Measurements from ENCODE around the gene PLA2G2A. TPM values are rescaled to one million over a fixed set of nuclear protein-coding genes. Genes with fewer than 3 reads are reported as not detected.

Gene PLA2G2A
- total RNA-seq, 4 donors from 2014 or later: 2.7 to 47.6 TPM; not detected in 2

DNA sequence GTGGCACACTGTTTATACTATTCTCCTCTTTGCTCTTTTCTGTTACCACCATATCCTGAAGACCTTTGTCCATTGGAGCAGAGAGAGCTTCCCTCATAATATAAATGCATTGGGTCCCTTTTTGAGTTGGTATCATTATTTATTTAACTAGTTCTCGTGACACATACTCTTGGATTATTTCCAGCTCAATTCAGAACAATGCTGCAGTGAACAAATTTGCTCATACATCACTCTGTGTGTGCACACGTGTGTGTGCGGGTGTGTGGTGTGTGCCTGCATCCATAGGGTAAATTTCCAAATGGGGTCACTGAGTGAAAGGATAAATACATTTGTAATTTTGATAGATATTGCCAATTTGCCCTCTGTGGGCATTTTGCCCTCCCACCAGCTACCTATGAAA is 5.8 kb downstream of the PLA2G2A start:
- Histone ChIP-seq H3K4me1 (no peaks in the 10 kb centered on the region), H3K27ac (no peak overlapping the region), H3K36me3 (no peaks in the 10 kb centered on the region), H3K4me3 (no peak overlapping the region), H3K27me3 (no peaks in the 10 kb centered on the region), H3K9me3 (no peaks in the 10 kb centered on the region)
- no peak for DNase-seq
- TF ChIP-seq CTCF (IDR thresholded peaks at IDR 0.05): no peak
- TF ChIP-seq POLR2A (IDR thresholded peaks at IDR 0.05): no peak
- intact Hi-C loops (cut with DNase I; ENCODE audit: low total_unique reads): no loop called here

DNA sequence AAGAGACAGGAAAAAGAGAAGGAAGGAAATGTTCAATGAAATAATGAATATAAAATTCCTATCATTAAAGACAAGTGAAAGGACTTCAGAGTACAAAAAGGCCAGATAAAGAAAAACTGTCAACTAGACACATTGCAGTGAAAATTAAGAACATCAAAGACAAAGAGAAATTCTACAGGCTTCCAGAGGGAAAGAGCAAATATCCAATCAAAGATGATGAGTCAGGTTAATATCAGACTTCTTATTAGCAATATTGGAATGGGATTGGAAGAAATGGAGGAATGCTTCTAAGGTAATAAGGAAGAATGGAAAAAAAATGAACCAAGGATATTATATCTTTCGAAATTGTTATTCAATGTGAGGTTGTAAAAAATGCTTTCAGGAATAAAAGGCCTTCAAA is 7.8 kb downstream of the PLA2G2A start:
- H3K27ac ChIP-seq: no peak overlapping the region
- no peaks in the 10 kb centered on the region for H3K36me3 ChIP-seq
- no peaks in the 10 kb centered on the region for H3K9me3 ChIP-seq
- H3K4me1 ChIP-seq: no peaks in the 10 kb centered on the region
- TF ChIP-seq POLR2A (IDR thresholded peaks at IDR 0.05) (no peak), CTCF (IDR thresholded peaks at IDR 0.05) (no peak)
- H3K27me3 ChIP-seq: no peaks in the 10 kb centered on the region
- DNase-seq: no peak
- intact Hi-C loops (cut with DNase I; ENCODE audit: low total_unique reads): no loop called here
- H3K4me3 ChIP-seq: no peak overlapping the region

GRCh38 chr1:19969898-19970660 is 9.3 kb downstream of the PLA2G2A start:
- H3K4me3 ChIP-seq: no peak overlapping the region
- intact Hi-C loops (cut with DNase I; ENCODE audit: low total_unique reads): no loop called here
- no peaks in the 10 kb centered on the region for H3K4me1 ChIP-seq
- DNase-seq: no peak
- H3K27me3 ChIP-seq: no peaks in the 10 kb centered on the region
- TF ChIP-seq POLR2A (IDR thresholded peaks at IDR 0.05) (no peak), CTCF (IDR thresholded peaks at IDR 0.05) (no peak)
- H3K9me3 ChIP-seq: no peaks in the 10 kb centered on the region
- H3K36me3 ChIP-seq: no peaks in the 10 kb centered on the region
- H3K27ac ChIP-seq: no peak overlapping the region

GRCh38 chr1:19967808-19968207 is 11.6 kb downstream of the PLA2G2A start:
- H3K27ac ChIP-seq: no peak overlapping the region
- H3K4me1 ChIP-seq: no peaks in the 10 kb centered on the region
- TF ChIP-seq POLR2A (IDR thresholded peaks at IDR 0.05) (no peak), CTCF (IDR thresholded peaks at IDR 0.05) (no peak)
- no peaks in the 10 kb centered on the region for H3K9me3 ChIP-seq
- intact Hi-C loops (cut with DNase I; ENCODE audit: low total_unique reads): no loop called here
- H3K27me3 ChIP-seq: no peaks in the 10 kb centered on the region
- no peaks in the 10 kb centered on the region for H3K36me3 ChIP-seq
- peak; percentile 17 to 42 for DNase-seq
- no peak overlapping the region for H3K4me3 ChIP-seq

DNA sequence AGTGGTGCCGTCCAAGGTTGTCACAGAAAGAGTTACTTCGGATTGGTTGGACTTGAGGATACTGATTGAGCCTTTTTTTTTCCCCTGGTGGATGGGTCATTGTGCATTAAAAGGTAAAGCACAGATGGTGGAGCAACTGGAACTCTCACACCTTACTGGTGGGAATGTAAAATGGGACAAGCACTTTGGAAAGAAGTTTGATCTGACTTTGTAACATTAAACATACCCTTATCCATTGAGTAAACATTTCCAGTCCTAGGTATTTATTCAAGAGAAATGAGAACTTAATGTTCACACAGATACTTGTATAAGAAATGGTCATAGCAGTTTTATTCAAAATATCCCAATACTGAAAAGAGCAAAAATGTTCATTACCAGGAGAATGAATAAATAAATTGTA is 14.9 kb downstream of the PLA2G2A start:
- no peaks in the 10 kb centered on the region for H3K36me3 ChIP-seq
- no peaks in the 10 kb centered on the region for H3K4me1 ChIP-seq
- H3K27ac ChIP-seq: no peak overlapping the region
- no peaks in the 10 kb centered on the region for H3K27me3 ChIP-seq
- TF ChIP-seq POLR2A (IDR thresholded peaks at IDR 0.05): no peak
- TF ChIP-seq CTCF (IDR thresholded peaks at IDR 0.05): no peak
- DNase-seq: no peak
- H3K9me3 ChIP-seq: no peaks in the 10 kb centered on the region
- H3K4me3 ChIP-seq: no peak overlapping the region
- intact Hi-C loops (cut with DNase I; ENCODE audit: low total_unique reads): no loop called here
